Keratinocyte (primary cell): Measurements from ENCODE around the gene GTF3C1.

Experiments
- EZH2 ChIP-seq: IDR thresholded peaks from one replicate; pipeline ENCODE4 v1.6.1; 2012; ENCODE audit warnings: inconsistent platforms, mild to moderate bottlenecking, low read length, moderate library complexity
- TF ChIP-seq, protein P1 (sequence below), 3 experiments: IDR thresholded peaks in 1 of 3; conservative IDR thresholded peaks in 1 of 3; optimal IDR thresholded peaks in 1 of 3; 2 replicates in 2 of 3; 3 replicates in 1 of 3; pipeline versions ENCODE3 to v1.5.1; 2011; ENCODE audit warnings: low read length in 3 of 3, mild to moderate bottlenecking in 3 of 3, moderate library complexity in 2 of 3, control low read depth in 1 of 3, inconsistent platforms in 1 of 3; ENCODE audit not compliant: insufficient read depth in 2 of 3; ENCODE audit errors: extremely low read depth in 1 of 3

DNA sequence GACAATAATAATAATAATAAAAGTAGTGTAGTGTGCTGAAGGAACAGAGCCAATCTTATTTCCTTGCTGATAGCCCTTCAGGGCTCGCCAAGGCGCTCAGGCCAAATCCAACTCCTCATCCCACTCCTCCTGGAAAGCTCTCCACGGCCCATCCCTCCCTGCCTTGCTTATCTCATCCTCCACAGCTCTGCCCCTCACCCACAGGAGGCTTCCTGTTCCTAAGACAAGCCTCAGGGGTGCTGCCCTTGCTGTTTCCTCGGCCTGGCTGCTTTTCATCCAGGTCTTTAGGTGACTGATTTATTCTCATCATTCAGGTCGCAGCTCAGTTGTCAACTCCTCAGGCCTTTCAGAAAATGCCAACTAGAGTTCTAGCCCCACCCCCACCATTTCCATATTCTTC, 11.2 kb downstream of the GTF3C1 start:
- TF ChIP-seq, protein P1, sequence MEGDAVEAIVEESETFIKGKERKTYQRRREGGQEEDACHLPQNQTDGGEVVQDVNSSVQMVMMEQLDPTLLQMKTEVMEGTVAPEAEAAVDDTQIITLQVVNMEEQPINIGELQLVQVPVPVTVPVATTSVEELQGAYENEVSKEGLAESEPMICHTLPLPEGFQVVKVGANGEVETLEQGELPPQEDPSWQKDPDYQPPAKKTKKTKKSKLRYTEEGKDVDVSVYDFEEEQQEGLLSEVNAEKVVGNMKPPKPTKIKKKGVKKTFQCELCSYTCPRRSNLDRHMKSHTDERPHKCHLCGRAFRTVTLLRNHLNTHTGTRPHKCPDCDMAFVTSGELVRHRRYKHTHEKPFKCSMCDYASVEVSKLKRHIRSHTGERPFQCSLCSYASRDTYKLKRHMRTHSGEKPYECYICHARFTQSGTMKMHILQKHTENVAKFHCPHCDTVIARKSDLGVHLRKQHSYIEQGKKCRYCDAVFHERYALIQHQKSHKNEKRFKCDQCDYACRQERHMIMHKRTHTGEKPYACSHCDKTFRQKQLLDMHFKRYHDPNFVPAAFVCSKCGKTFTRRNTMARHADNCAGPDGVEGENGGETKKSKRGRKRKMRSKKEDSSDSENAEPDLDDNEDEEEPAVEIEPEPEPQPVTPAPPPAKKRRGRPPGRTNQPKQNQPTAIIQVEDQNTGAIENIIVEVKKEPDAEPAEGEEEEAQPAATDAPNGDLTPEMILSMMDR (optimal IDR thresholded peaks at IDR 0.05 in 1 of 3, IDR thresholded peaks at IDR 0.05 in 1 of 3, conservative IDR thresholded peaks at IDR 0.05 in 1 of 3; ENCODE audit: extremely low read depth in 1 of 3, insufficient read depth in 2 of 3, low read length in 3 of 3) = no peak
- no peak for TF ChIP-seq EZH2
